ENCODE results near the gene IER5L. TPM values are rescaled to one million over a fixed set of nuclear protein-coding genes. Genes with fewer than 3 reads are reported as not detected.

Gene IER5L
- total RNA-seq = 22.7 and 32.4 TPM in 2 replicates

DNA sequence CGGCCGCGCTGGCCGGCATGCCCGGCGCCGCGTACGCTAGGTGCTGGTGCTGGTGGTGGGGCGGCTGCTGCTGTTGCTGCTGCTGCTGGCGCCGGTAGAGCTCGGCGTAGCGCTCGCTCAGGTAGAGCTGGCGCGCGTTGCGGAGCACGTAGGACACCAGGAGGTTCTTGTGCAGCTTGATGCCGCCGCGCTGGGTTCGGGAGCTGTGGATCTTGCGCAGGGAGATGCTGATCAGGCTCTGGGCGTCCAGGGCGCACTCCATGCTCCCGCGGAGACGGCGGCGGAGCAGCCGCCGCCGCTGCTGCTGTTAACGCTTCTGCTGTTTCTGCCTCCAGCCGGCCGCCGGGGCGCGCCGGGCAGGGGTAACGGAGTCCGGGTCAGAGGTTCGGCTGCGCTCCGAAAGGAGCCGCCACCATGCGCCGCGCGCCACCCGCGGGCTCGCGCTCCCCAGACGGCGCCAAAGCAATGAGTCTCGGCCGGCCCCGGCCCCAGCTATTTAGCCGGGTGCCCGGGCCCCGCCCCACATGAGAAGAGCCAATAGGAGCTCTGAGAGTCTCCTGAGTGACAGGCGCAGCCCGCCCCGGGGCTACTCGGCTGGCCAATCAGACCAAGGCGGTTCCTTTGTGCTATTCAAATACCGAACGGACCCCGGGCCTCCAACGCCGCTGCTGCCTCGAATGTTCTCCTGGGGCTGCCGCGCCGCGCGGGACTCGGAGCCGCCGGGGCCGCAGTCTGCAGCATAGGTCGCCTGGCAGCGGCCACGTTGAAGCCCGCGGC, at the start of gene IER5L:
TSS of gene IER5L (minus strand) at position 471 of the 777 bp plus-strand sequence. CDS start at position 262, 209 bp downstream.

Other genes starting within 250 kb of the IER5L start
- gene DOLK, start 230.7 kb downstream of the IER5L start, total RNA-seq = 24.0 and 36.2 TPM in 2 replicates
- gene NUP188, start 230.6 kb downstream of the IER5L start, total RNA-seq = 43.7 and 88.7 TPM in 2 replicates
- gene SH3GLB2, start 149.9 kb downstream of the IER5L start, total RNA-seq = 33.3 and 40.9 TPM in 2 replicates
- 21.1 and 38.8 TPM in 2 replicates for gene MIGA2, start 141.6 kb downstream of the IER5L start, total RNA-seq
- gene DOLPP1, start 97.2 kb downstream of the IER5L start, total RNA-seq = 10.1 and 11.0 TPM in 2 replicates
- 26.7 and 50.4 TPM in 2 replicates for gene CRAT, start 67.5 kb downstream of the IER5L start, total RNA-seq
- gene PTPA, start 66.8 kb downstream of the IER5L start, total RNA-seq = 75.7 and 106 TPM in 2 replicates